ENCODE results near the gene REV3L. TPM values are rescaled to one million over a fixed set of nuclear protein-coding genes. Genes with fewer than 3 reads are reported as not detected.

Gene REV3L
- total and polyA plus RNA-seq, 12 donors, result 5.6 to 25.8 (median 13.9) TPM

DNA sequence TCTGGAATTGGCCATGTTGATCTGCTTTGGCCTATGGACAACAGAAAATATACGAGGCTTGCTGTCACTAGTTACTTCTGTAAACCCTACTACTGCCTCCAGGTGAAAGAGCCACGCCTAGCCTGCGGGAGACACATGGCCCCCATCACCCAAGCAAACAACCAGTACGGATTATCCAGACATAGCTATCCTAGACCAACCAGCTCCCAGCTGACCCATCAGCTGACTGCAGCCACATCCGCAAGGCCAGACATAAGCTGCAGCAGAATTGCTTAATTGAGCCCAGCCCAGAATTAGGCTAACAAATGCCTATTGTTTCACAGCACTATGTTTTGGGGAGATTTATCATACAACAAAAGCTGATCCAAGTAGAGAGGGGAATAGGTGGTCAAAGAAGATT, 13.5 kb downstream of the REV3L start:
- Histone ChIP-seq H3K9me3 (no peaks in the 10 kb centered on the region), H3K36me3 (peaks cover 0 to 20% (median 0%) of the 10 kb centered on the region in 9 donors), H3K27me3 (no peaks in the 10 kb centered on the region), H3K4me1 (peaks cover 0 to 19% (median 7%) of the 10 kb centered on the region in 9 donors), H3K27ac (no peak overlapping the region), H3K4me3 (no peak overlapping the region)
- no peak for DNase-seq
- WGBS, 2 donors, result 95 to 96% methylated on average over 5 of the region's 5 CpGs
- intact Hi-C loops (cut with DNase I), result loop anchor here in 1 of 10 donors (5.0 kb wide), 1 partner anchor 47 kb away; no protein-coding TSS in a partner anchor
- no peak for ATAC-seq
- TF ChIP-seq, protein P1, sequence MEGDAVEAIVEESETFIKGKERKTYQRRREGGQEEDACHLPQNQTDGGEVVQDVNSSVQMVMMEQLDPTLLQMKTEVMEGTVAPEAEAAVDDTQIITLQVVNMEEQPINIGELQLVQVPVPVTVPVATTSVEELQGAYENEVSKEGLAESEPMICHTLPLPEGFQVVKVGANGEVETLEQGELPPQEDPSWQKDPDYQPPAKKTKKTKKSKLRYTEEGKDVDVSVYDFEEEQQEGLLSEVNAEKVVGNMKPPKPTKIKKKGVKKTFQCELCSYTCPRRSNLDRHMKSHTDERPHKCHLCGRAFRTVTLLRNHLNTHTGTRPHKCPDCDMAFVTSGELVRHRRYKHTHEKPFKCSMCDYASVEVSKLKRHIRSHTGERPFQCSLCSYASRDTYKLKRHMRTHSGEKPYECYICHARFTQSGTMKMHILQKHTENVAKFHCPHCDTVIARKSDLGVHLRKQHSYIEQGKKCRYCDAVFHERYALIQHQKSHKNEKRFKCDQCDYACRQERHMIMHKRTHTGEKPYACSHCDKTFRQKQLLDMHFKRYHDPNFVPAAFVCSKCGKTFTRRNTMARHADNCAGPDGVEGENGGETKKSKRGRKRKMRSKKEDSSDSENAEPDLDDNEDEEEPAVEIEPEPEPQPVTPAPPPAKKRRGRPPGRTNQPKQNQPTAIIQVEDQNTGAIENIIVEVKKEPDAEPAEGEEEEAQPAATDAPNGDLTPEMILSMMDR (IDR thresholded peaks at IDR 0.05), result no peak

DNA sequence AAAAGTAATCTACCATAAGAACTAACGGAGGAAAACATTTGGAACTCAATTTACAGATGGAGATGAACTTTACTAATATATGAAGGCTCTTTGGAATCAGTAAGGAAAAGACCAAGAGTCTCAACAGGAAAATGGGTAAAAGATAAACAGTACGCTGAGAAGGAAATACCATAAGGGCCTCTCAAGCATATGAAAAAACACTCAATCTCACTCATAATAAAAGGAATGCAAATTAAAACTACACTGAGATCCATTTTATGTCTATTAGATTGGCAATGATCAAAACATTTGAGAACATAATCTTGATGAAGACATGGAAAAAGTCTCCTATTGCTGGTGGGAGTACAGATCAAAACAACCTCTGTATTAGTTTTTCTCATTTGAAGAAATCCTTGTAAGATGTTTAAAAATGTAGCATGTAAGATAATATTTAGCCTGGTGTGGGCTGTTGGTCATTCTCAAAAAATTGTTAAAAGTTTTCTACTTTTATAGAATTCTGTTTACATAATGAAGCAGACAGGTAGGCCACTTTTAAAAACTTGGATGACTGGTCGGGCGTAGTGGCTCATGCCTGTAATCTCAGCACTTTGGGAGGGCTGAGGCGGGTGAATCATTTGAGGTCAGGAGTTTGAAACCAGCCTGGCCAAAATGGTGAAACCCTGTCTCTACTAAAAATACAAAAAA, 14.5 kb downstream of the REV3L start:
- 81 to 83% methylated on average over 5 of the region's 5 CpGs for WGBS, 2 donors
- Histone ChIP-seq H3K4me3 (no peak overlapping the region), H3K27me3 (no peaks in the 10 kb centered on the region), H3K36me3 (peaks cover 0 to 20% (median 0%) of the 10 kb centered on the region in 9 donors), H3K4me1 (peaks cover 0 to 25% (median 11%) of the 10 kb centered on the region in 9 donors), H3K9me3 (no peaks in the 10 kb centered on the region), H3K27ac (peak overlapping the region in 2 of 10 donors; percentile 1 to 15)
- DNase-seq, result no peak
- no peak for ATAC-seq
- intact Hi-C loops (cut with DNase I), result loop anchor here in 1 of 10 donors (5.0 kb wide), 1 partner anchor 46 kb away; no protein-coding TSS in a partner anchor
- TF ChIP-seq, protein P1 (IDR thresholded peaks at IDR 0.05), result no peak

GRCh38 chr6:111464184-111464583, 18.8 kb downstream of the REV3L start:
- H3K4me1 ChIP-seq, result peaks cover 0 to 44% (median 29%) of the 10 kb centered on the region in 9 donors
- TF ChIP-seq, protein P1 (IDR thresholded peaks at IDR 0.05), result no peak
- peaks cover 0 to 12% (median 0%) of the 10 kb centered on the region in 11 donors for H3K9me3 ChIP-seq
- intact Hi-C loops (cut with DNase I), result no loop called here
- WGBS, 2 donors, result 50 to 96% methylated on average over 1 of the region's 1 CpG
- no peak overlapping the region for H3K4me3 ChIP-seq
- H3K27me3 ChIP-seq, result no peaks in the 10 kb centered on the region
- no peak overlapping the region for H3K27ac ChIP-seq
- H3K36me3 ChIP-seq, result peaks cover 0 to 27% (median 0%) of the 10 kb centered on the region in 9 donors
- no peak for DNase-seq
- no peak for ATAC-seq

DNA sequence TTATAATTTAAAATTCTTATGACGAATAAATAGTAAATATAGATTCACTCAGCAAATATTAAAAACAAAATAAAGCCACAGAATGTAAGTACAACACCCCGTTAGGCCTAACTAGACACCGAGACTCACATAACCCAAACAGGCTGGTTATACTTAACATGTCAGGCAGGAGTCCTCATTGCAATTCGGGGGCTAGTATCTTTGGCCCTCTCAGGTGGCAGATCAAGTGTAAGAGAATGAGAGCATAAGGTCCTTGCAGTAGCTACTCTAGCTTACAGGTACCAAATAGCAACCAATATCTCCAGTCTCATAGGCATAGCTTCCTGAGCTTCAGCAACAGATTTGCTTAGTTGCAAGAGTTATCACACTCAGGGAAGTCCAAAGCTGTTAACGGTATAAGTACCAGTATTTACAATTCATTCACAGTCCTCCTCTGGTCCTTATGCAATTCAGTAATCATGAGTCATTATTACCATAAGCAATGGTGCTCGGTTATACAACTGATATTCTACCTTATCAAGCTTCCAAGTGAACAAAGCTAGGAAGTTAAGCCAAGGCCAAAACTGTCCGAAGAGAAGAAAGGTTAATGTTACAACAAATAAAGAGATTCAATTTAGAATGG, 20.1 kb downstream of the REV3L start:
- ATAC-seq, result peak; percentile 69 to 97 (median 88)
- Histone ChIP-seq H3K27me3 (no peaks in the 10 kb centered on the region), H3K9me3 (peaks cover 0 to 25% (median 10%) of the 10 kb centered on the region in 11 donors), H3K27ac (peak overlapping the region in 8 of 10 donors; percentile 13 to 82 (median 43)), H3K4me1 (peaks cover 0 to 34% (median 29%) of the 10 kb centered on the region in 9 donors), H3K4me3 (no peak overlapping the region), H3K36me3 (peaks cover 0 to 38% (median 0%) of the 10 kb centered on the region in 9 donors)
- intact Hi-C loops (cut with DNase I), result no loop called here
- no peak for DNase-seq
- 61 to 62% methylated on average over 7 of the region's 7 CpGs for WGBS, 2 donors
- TF ChIP-seq, protein P1 (IDR thresholded peaks at IDR 0.05), result no peak
